Measurements from ENCODE around the gene CPLX4.

The CPLX4 gene, protein sequence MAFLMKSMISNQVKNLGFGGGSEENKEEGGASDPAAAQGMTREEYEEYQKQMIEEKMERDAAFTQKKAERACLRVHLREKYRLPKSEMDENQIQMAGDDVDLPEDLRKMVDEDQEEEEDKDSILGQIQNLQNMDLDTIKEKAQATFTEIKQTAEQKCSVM

DNA sequence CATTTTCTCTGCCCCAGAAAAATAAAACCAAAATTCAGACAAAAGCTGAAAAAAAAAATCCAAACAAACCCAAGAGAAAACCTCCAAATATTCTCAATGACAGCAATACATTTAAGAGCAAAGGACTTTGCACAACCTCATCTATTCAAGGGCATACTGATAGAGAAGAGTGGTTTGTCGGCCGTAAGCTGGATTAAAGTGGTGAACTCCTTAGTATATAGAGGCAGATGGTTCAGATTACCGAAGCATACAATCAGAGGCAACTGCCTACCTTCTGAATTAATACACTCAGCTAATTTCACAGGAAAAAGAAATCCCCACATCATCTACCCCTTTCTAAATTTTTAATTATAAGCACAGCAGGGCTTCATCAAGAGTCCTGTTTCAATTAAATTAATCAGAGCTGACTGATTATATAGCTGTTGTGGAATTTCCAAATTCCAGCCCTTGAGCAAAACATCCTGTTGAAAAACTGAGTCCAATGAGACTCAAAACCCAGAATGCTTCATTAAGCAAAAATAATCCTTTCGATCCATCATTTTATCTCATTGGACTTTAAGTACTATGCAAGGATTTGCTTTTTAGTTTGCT is at the start of gene CPLX4:
Gene CPLX4 (minus strand): TSS at position 190 of the 591 bp plus-strand sequence. CDS start 187 bp downstream, at position 3.
- DNase-seq (ENCODE audit: low spot score): no peak

DNA sequence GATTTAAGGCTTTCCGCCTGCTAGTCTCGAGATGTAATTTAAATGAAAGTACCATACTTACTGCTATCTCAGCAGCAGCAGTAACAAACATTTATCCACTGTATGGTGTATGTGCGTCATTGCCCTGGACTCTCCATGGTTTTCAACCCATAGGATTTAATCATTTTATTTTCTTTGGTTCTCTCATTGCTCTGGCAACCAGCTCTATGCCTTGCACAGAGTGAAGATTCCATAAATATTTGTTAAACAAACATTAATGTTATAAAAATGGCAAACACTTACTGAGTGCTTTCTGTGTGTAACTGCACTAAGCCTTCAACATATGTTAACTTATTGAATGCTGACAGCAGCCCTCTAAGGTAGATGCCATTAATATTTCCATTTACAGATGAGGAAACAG is 41.9 kb upstream of the CPLX4 start:
- DNase-seq (ENCODE audit: low spot score): no peak

DNA sequence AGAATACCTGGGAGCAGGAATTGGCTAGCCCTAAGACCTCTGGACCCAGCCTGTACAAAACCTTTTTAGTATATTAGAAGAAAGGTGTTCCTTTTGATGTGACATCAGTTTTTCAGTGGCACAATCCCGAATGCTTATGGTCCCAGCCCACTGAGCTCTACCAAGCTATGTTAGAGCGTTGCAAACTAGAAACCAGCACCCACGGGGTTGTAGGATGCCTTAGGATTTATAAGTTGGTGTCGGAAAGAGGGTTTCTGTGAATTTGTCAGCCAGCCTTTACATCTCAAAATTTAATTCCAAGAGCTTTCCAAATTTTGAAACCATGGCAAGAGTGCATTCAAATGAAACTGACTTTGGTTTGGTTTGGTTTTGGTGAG is 41.1 kb upstream of the CPLX4 start:
- DNase-seq (ENCODE audit: low spot score): no peak

DNA sequence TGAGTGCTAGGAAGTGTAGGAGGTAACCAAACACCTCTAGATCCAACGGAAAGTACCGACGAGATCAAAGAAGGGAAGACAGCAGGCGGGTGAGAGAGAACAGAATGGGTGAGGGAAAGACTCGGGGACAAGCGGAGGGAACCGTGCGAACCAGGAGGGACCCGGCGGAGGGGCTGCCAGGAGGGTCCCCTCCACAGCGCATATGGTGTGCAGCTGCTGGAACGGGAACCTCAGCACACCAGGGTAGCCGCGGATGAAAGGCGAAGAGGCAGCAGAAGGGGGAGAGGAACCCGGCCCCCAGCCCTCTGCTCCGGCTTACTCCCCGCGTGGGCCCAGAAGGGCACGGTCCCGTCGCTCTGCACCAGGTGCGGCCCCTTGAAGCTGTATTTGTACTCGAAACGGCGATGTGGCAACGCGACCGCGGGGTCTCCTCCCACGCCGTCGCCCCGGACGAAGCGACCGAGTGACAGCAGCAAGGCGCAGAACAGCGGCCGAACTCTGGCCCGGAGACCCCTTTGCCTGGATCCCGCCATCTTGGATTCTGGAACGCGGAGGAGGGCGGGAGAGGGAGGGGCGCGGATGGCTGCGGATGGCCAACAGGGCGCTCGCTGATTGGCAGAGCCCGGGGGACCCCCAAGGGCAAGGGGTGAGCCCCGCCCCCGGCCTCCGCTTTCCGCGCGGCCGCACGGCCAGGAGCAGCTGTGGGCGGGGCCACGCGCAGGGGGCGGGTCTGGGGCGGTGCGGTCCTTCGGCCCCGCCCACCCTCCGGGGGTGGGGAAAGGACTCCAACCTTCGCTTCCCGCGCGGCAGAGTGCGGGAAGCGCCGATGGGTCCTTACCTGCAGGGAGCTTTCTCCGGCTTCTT is 40.5 kb upstream of the CPLX4 start, which contains the start of gene LMAN1:
Gene LMAN1 (minus strand): TSS at position 554 of the 864 bp plus-strand sequence. CDS start 21 bp downstream, at position 533.
- peak; percentile 99 for DNase-seq (ENCODE audit: low spot score)

DNA sequence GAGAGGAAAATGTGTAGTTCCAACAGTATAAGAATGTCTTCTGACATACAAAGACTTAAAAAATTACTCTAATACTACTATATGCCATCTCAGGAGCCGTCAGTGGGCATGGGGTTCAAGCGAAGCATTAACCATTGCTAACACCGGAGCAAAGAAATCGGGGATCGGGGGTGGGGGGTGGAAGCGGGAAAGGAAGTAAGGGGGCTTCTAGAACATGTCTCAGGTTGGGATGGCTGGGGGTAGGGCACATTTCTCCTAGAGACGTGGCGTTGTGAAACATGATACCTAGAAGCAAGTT is 39.9 kb upstream of the CPLX4 start:
- no peak for DNase-seq (ENCODE audit: low spot score)

DNA sequence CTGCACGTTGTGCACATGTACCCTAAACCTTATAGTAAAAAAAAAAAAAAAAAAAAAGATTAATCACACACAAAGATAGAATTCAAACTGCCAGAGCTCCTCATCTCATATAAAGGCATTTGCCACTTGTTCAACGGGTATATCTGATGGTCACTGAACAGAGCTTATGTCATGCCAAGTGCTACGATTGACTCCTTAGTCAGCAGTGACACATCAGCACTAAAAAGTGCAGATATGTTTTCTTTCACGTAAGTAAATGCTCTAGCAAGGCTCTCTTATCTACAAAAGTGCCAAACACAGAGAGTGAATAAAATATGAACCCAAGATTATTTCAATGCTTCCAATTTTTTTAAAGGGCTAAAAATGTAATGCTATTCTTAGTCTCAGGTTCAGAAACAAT is 39.5 kb upstream of the CPLX4 start:
- peak; percentile 56 for DNase-seq (ENCODE audit: low spot score)

DNA sequence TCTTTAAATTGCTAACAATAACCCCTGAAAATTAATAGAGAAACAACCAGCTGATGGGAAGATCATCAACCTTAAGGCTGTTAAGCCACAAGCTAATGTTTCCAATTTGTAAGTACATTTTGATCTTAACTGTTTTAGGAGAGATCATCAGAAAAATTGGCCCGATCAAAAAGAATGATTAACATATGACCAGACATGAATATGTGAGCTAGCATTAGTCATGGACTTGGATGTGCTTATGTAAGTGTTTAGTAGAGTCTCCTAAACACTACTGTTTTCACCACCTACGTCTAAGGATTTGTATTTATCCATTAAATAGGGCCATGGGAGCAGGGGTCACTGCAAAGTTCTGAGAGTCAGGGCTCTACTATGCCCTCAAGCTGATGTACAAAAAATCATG is 36.3 kb upstream of the CPLX4 start:
- DNase-seq (ENCODE audit: low spot score): no peak

DNA sequence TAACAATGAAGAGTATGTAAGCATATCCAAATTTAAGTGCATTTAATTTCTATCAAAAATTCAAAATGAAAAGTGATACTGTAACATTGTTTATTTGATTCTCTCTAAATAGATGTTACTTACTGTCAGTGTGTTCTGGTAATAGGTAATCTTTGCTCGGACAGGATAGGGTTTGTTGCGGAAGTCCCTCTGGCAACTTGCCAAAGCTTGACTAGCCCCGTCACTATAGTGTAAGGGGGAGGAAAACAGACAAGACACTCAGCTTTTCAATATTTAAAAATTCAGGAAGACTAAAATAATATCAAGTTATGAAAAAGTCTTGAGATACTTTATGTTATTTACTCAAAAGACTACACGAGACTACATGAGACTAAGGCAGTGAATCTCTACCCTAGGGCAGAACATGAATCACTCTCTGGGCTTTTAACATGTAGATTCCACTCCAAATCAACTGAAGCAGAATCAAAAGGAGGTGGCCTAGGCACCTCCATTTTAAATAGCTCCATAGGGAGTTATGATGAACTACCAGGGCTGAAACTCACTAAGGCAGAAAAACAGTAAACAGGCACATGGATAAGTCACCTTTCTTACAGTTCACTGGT is 34.7 kb upstream of the CPLX4 start:
- no peak for DNase-seq (ENCODE audit: low spot score)

DNA sequence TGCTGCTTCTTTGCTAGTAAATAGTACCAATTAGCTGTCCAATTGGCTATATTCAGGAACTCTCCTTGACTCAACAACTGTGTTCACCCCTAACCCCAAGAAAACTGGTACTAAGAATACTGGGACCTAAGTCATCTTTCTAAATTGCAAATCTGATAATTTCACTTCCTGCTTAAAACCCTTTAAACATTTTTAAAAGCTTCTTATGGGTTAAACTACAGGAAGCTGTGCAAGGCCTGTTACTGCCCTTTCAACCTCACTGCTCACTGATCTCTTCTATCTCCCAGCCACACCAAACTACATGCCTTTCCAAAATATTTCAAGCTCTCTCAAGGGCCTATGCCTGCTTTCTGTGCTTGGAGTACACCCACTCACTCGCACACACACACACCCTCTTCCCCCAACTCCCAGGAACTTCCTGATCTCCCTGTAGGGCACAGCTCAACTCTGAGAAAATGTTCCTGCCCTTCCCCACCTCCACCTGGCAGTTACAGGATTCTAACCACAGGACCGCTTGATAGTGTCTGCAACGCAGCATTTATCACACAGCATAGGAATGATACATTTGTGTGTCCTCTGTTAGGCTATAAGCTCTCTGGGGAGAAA is 33.9 kb upstream of the CPLX4 start:
- no peak for DNase-seq (ENCODE audit: low spot score)

DNA sequence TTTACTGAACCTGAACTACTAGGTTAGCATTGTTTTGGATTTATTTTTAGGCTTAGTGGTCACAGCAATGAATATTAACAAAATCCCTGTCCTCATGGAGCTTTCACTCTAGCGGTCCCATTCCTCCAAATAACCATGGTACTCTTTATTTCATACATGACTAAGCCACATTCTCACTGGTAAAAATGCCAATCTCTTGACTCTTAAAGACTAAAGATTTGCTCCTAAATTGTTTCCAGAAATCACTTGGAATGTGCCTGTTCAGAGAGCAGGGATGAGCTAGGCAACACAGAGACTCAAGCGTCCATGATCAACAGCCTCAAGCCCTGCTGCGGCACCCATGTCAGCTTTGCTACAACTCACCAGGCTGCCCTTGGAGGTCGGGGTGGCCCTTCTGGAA is 27.1 kb upstream of the CPLX4 start:
- DNase-seq (ENCODE audit: low spot score): no peak

DNA sequence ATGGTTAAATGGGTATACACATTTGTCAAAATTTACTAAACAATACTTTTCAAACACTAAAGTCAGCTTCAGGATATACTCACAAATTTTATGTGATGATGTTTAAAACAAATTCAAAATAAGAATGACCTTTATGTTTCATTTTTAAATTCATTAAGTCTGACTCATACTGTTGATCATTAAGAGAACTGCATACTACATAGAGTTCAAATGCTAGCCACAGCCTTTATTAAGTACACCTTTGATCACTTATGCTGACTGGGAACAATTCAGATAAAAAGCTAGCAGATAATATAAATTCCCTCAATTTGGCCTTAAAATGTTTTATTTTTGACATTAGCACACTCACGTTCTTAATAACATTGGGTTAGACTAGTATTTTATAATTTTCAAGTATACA is 26.5 kb upstream of the CPLX4 start:
- no peak for DNase-seq (ENCODE audit: low spot score)

DNA sequence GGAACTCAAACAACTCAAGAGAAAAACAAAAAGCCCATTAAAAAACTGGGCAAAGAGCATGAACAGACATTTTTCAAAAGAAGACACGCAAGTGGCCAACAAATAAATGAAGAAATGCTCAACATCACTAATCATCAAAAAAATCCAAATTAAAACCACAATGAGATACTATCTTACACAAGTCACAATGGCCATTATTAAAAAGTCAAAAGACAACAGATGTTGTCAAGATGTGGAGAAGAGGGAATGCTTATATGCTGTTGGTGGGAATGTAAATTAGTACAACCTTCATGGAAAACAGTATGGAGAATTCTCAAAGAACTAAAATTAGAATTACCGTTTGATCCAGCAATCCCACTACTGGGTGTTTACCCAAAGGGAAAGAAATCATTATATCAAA is 25.5 kb upstream of the CPLX4 start:
- no peak for DNase-seq (ENCODE audit: low spot score)

DNA sequence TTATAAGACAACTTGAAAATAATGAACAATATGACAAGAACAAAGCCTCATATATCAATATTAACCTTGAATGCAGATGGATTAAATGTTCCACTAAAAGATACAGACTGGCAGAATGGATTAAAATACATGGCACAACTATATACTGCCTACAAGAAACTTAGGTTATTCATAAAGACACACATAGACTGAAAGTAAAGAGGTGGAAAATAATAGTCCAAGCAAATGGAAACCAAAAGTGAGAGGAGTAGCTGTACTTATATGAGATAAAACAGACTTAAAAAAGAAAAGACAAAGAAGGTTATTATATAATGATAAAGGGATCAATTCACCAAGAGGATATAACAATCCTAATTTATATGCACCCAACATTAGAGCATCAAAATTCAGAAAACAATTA is 22.4 kb upstream of the CPLX4 start:
- no peak for DNase-seq (ENCODE audit: low spot score)

DNA sequence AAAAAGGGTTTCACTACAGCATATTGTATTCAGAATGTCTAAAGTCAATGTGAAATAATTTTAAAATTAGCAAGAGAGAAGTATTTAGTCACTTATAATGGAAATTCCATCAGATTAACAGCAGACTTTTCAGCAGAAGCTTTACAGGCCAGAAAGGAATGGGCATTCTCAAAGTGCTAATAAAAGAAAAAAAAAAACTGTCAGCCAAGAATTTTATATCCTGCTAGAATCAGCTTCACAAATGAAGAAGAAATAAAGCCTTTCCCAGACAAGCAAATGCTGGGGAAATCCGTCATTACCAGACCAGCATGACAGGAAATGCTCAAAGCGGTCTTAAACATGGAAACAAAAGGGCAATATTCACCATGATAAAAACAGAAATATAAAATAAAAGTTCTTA is 21.9 kb upstream of the CPLX4 start:
- no peak for DNase-seq (ENCODE audit: low spot score)

DNA sequence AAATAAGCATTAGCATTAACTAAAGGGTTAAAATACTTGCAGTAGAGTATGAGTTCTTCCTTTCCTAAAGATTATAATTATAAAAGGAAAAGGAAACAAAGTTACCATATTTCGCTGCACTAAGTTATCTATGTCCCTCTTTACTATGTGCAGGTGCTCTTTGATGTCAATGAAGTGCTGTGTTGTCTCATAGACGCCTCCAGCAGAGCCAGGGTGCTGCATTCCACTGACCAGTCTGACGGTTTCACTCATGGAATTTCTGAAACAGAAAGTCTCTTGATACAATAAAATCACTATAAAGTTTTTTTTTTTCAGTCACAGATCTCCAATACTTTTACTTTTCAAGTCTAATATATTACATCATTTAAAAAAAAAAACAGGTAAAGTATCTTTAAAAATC is 14.5 kb upstream of the CPLX4 start:
- no peak for DNase-seq (ENCODE audit: low spot score)

DNA sequence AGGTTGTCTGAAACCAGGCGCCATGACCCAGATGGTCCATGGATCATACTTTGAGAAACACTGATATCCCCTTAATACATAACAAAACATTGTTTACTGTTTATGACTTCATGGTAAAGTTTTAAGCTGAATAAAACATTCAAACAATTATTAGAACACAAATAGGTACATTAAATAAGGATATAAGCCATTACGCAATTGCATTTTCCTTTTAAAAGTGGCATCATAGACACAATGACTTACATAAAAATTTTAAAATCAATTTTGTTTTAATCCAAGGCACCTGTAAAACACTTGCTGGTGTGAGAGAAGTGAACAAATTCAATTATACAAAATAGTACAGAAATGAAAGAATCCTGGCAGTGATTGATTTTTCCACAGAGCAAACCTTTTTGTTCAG is 10.2 kb upstream of the CPLX4 start:
- DNase-seq (ENCODE audit: low spot score): no peak

DNA sequence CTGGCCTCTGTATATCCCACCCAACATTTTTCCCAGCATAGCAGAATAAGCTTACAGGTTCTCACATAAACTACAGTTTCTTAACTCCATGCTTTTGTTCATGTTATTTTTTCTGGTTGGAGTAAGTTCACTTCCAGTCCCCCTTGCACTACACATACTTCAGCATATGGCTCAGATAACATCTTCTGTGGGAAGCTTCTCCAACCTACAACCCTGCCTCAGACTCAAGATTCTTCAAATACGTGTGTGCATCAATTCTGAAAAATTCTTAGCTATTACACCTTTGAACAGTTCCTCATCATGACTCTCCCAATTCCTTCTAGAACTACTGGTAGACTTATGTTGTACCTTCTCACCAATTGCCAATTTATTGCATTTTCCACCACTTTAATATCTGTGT is 7.5 kb upstream of the CPLX4 start:
- DNase-seq (ENCODE audit: low spot score): no peak

DNA sequence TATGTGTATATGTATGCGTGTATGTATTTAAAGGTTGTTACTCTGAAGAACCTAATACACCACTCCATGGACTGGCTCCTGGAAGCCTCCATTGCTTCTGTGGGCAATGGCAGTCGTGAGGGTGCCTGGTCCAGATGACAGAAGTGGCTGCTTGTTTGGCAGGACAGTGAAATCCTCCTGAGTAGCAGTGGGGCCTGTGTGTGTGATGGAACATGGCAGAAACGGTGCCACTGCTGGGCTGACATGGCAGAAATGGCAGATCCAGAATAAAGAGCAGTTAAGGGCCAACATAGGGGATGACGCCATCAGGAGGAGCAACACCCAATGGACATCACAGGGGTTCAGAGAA is 6.1 kb upstream of the CPLX4 start:
- DNase-seq (ENCODE audit: low spot score): no peak

DNA sequence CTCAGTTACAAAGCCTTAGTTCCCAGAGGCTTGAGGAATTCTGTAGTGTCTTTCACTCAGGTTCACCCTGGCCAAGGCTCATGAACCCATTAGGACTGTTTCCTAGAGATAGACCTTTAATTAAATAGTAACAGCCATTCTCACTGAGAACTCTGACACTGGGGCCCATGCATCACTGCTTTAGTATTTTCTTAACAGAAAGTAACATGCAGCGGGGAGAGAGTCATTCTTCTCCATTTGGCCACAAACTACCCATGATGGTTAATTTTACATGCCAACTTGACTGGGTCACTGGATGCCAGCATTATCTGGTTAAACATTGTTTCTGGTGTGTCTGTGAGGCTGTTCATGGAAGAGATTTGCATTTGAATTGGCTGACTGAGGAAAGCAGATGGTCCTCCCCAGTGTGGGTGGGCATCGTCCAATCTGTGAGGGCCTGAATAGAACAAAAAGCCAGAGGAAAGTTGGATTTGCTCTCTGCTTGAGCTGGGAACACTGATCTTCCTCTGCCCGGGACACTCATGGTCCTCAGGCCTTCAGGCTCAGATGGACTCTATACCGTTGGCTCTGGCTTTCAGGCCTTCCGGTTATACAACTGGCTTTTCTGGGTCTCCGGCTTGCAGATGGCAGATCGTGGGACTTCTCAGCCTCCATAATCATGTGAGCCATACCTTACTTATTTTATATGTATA is 5.6 kb upstream of the CPLX4 start:
- no peak for DNase-seq (ENCODE audit: low spot score)

DNA sequence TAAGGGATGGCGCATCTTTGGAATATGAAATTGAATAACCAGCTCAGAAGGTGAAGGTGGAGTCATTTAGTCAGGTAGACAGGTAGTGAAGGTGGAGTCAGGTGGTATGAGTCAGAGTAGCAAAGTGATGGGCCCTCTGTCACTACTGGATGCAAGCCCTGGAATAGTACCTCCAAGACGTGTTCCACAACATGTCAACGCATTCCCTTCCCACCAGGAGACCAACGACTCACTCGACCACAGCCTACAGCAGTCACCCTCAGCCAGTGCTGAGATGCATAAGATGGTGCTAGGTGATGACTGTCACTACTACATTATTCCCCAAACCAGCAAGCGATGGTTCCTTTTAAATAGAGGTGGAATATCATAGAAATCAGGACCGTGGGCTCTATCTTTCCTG is 6.8 kb downstream of the CPLX4 start:
- DNase-seq (ENCODE audit: low spot score): no peak

DNA sequence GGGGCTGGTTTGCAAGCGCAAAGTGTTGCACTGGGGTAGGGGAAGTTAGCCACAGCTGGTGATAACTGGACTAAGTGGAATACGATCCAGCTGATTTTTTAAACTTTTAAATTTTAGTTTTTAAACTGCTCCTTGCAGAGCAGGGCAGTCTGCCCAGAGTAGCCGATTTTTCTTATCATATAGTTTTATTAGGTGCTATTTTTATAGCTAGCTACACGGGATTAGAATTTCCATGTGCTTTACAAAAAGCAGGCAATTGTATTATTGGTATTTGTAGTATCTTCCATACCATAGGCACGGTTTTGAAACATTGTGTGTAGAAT is 9.6 kb downstream of the CPLX4 start:
- DNase-seq (ENCODE audit: low spot score): no peak

DNA sequence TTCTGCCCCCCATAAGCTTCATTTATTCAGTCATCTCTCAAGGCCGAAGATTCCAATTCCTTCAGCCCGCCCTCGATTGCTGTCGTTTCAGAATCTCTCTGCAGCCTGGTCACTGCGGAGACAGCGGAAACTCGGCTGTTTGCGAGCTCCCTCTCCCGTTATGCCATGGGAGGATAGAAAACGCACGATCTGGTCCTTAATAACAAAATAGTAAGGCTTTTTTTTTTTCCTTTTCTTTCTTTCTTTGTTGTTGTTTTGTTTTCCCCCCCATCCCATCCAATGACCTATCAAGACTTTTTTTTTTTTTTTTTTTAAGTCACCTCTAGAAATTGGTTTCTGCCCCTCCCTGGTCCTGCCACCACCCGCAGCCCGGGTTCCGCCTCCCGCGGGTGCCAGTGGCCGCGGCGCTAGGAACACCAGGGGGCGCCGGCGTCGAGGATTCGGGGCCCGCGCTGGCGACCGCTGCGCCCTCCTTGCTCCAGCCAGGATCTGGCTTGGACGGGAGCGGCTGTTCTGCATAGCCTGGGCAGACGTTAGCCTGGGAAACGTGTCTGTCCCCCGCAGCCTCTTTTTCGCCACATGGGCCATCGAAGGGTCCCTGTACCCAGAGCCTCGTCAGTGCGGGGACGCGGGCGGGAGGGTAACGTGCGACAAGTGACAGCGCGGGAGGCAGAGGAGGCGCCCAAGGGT is 10.1 kb downstream of the CPLX4 start:
- DNase-seq (ENCODE audit: low spot score): peak; percentile 90

All from AG08396 (cell line).